Epithelial cell of proximal tubule (primary cell): ENCODE measurements around the gene GJD3. TPM values are rescaled to one million over a fixed set of nuclear protein-coding genes. Genes with fewer than 3 reads are reported as not detected.
"Not testable (repeated sequence)": the region's sequence is repeated elsewhere in the genome, so short reads cannot be mapped to it uniquely, and the experiment has no call there.

Source experiments
- DNase-seq: peaks from one replicate; pipeline ENCODE4 v3.0.0-alpha.2; 2011; ENCODE audit warnings: low read depth
- H3K4me3 ChIP-seq: 2 replicates; pipeline ENCODE4 v1.5.1; 2011; ENCODE audit warnings: low read depth, mild to moderate bottlenecking, low read length
- CTCF ChIP-seq: conservative IDR thresholded peaks from 2 replicates; pipeline ENCODE4 v1.5.1; 2012; ENCODE audit warnings: low read depth, mild to moderate bottlenecking, low read length
- total RNA-seq: library from RNA; depleted of rRNA; stranded (reverse); fragments of >200 nt; gene quantifications from 2 replicates; pipeline ENCODE4 v1.2.3, GENCODE V29; 2015

Gene GJD3
- total RNA-seq, 1 donor from 2014 or later: not detected

DNA sequence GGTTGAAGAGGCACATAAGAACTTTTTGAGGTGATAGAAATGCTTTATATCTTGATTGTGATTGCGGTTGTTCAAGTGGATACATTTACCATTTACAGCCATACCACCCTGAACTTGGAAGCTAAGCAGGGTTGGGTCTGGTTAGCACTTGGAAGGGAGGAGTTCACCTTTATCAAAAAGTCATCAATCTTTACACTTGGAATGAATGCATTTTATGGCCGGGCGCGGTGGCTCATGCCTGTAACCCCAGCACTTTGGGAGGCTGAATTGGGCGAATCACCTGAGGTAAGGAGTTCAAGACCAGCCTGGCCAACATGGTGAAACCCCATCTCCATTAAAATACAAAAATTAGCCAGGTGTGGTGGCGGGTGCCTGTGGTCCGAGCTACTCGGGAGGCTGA lies 9.5 kb upstream of the GJD3 start:
- TF ChIP-seq CTCF: no peak
- DNase-seq: no peak
- no peak overlapping the region for H3K4me3 ChIP-seq

DNA sequence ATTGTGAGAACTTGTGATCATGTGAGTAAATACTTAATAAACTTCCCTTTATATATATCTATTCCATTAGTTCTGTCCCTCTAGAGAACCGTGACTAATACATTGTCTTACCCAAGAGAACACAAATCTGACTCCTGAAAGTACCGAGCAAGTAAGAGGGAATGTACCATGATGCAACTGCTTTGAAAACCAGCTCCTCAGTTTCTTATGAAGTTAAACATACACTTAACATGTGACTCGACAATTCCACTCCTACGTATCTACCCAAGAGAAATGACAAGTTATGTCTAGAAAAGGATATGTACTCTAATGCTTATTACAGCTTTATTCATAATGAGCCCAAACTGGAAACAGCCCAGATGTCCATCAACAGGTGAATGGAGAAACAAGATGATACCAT lies 8.8 kb upstream of the GJD3 start:
- TF ChIP-seq CTCF: no peak
- no peak for DNase-seq
- no peak overlapping the region for H3K4me3 ChIP-seq

DNA sequence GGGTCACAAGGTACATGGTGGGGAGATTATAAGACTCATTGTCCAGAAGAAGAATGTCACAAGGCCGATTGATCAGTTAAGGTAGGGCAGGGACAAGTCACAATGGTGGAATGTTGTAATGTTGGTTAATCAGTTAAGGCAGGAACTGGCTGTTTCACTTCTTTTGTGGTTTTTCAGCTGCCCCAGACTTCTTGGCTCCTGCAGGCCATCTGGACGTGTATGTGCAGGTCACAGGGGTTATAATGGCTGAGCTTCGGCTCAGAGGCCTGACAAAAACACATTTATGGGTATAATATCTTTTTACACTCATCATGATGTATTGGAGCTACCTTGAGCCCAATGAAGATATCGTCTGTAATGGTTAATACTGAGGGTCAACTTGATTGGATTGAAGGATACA lies 8.1 kb upstream of the GJD3 start:
- not testable (repeated sequence) for H3K4me3 ChIP-seq, DNase-seq

- no peak overlapping the region for H3K4me3 ChIP-seq
- DNase-seq: no peak
- TF ChIP-seq CTCF: no peak
These were observed 7.5 kb upstream of the GJD3 start for GRCh38 chr17:40372031-40372430.

- no peak for DNase-seq
- no peak for TF ChIP-seq CTCF
- no peak overlapping the region for H3K4me3 ChIP-seq
These were observed 6.9 kb upstream of the GJD3 start for GRCh38 chr17:40371261-40371929.

GRCh38 chr17:40369923-40370322 lies 5.4 kb upstream of the GJD3 start:
- no peak overlapping the region for H3K4me3 ChIP-seq
- no peak for TF ChIP-seq CTCF
- no peak for DNase-seq

GRCh38 chr17:40367728-40368127 lies 3.2 kb upstream of the GJD3 start:
- H3K4me3 ChIP-seq, DNase-seq: not testable (repeated sequence)

DNA sequence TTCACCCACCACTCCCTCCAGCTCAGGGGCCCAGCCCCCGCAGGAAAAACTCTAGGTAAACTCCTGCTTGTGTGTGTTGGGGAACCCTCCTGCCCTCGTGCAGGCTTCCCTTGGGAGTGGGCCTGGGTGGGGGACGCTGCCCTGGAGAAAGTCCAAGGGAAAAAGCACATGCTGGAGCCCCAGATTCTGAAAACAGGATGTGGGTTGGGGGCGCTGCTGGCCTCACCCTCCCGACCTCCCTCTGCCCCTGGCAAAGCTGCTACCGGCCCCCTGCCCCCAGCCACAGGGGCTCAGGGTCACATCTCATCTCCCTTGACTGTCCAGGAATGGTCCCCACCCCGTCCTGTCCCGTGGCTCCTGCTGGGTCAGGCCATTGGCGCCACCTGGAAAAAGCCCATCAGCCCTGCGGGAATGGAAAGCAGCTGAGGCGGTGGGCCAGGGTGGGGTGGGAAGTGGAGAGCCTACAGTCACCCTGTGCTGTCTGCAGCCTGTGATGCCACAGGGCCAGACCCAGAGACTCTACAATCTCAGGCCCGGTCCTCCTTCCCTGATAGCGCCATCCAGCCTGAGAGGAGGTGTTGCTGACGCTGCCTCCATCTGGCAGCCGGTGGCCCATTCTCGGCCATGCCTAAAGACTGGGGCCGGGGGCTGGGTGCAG lies 2.5 kb upstream of the GJD3 start:
- no peak overlapping the region for H3K4me3 ChIP-seq
- DNase-seq: no peak
- no peak for TF ChIP-seq CTCF
